Left renal cortex interstitium (tissue), 4 donors: ENCODE results near the gene IKZF5. TPM values are rescaled to one million over a fixed set of nuclear protein-coding genes. Genes with fewer than 3 reads are reported as not detected.

ENCODE experiments used
- DNase-seq, 4 donors: peaks; one replicate each; pipeline ENCODE4 v3.0.0-alpha.2; 2013; ENCODE audit warnings: low read depth in 4 of 4, low spot score in 2 of 4, missing footprints in 1 of 4
- polyA plus RNA-seq, 4 donors: library from polyadenylated mRNA; unstranded; fragments of 120-200 nt; gene quantifications; one replicate each; pipeline ENCODE4 v1.2.1, GENCODE V29; 2013; ENCODE audit not compliant: insufficient read length in 4 of 4

The IKZF5 gene
- 10 to 100 TPM; 18.2 to 27.4 (median 21.5) TPM for polyA plus RNA-seq

- peak; percentile 82 to 97 (median 92) for DNase-seq
These were observed at the start of gene IKZF5, which contains the start of gene ACADSB for GRCh38 chr10:123008355-123009104. Gene IKZF5 (minus strand): TSS chr10:123008795. CDS start chr10:122998625, 10,170 bp downstream. Gene ACADSB (plus strand): TSS chr10:123009006. CDS start chr10:123009030, 24 bp downstream.

- DNase-seq = no peak
These were observed 49.4 kb upstream of the IKZF5 start for GRCh38 chr10:123057968-123058367.

DNA sequence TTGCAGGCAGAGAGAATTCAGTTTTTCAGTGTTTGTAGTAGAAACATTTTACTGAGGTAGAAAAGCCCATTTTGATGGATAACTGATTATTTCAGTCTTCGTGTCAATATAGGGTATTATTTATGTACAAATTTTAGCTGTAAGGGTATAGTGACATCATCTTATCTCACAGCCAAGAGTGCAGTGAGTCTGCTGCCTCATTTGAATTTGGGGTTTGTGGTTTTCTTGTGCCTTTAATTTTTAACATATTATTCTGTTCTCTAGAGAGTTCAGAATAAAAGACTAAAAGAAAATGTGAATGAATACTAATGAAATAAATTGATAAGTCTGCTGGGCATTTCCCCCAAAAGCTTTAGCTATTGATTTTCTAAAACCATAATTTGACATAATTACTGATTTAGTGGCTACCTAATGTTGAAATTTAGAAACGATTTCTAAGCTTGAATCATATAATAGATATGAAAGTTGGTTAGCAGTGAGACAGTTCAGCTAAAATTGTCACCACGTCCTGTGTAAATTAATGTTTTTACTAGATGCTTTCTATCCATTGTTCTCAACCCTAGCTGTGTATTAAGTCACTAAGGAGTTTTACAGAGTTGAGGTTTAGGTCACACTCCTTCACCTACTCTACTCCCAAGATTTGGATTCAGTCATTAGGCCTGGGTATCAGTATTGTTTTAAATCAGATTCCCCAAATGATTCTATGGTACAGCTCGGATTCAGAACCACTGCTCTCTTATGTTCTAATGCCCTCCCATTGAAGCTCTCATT lies 37.6 kb upstream of the IKZF5 start:
- DNase-seq = no peak

DNA sequence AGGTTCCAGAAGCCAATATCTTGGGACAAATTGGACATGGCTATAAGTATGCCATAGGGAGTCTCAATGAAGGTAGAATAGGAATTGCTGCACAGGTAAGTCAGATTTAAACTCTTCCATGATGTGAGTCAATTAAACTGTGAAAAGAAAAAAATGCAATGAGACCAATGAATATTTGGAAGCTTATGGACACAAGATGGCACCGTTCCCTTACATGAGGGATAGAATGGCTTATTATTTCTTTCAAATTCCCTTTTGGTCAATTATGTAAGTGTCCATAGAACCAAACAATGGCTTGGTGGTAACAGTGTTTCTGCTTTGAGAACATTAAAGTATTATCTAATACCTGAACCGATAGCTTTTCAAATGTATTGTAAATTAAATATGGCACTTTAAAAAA lies 35.8 kb upstream of the IKZF5 start:
- DNase-seq = no peak

- peak; percentile 16 to 53 (median 30) for DNase-seq
These were observed 34.9 kb upstream of the IKZF5 start for GRCh38 chr10:123043409-123043925.

GRCh38 chr10:123042708-123043408 lies 34.3 kb upstream of the IKZF5 start:
- DNase-seq = no peak

DNA sequence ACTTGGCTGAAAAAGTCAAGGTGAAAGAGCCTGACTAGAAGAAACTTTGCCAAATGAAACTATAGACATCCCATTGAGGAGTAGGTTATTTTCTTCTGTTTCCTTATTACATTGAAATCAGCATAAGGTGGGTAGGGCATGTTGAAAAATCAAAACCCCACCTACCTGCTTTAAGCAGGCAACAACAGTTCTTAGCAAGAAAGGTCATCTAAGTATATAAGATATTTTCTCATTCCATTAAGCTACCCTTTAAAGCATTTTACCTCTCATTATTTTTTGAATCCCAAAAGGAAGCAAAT lies 31.0 kb upstream of the IKZF5 start:
- no peak for DNase-seq

- no peak for DNase-seq
These were observed 30.4 kb upstream of the IKZF5 start for GRCh38 chr10:123038782-123039631.

DNA sequence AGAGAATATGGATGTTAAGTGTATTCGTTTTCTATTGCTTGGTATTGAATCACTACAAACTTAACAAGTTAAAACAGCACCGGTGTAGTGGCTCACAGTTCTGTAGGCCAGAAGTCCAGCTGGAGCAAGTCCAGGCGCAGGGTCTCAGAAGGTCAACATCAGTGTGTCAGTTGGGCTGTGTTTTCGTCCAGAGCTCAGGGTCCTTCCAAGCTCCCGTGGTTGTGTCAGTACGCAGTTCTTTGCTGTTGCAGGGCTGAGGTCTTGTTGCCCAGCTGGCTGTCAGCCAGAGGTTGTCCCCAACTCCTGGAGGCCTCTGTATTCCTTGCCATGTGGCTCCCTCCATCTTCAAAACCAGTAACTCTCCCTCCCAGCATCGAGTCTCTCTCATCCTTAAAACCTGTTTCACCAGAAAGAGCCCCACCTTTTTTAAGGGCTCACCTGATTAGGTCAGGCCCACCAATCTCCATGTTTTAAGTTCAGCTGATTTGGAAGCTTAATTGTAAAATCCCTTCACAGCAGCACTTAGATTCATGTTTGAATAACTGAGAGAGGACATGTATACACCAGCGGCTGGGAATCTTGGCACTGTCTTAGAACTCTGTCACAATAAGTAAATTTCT lies 27.0 kb upstream of the IKZF5 start:
- no peak for DNase-seq

GRCh38 chr10:123034332-123034731 lies 25.7 kb upstream of the IKZF5 start:
- DNase-seq = no peak

- no peak for DNase-seq
These were observed 22.5 kb upstream of the IKZF5 start for GRCh38 chr10:123031124-123031523.

DNA sequence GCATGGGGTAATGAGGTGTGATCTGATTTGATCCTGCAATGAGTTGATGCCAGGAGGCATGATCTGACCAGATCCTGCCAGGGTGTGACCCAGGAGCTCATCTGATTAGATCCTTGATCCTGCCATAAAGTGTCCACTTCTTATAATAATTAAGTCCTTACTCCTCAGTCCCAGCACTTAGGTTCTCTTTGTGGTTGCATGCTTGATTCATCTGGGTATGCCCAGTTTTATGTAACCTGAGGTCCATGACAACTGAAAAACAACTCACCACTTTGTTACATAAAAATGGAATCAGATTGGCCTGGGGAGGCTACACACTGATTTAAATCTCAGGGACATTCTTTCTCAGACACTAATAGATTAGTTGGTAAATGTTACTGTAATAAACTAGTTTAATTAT lies 19.3 kb upstream of the IKZF5 start:
- no peak for DNase-seq

DNA sequence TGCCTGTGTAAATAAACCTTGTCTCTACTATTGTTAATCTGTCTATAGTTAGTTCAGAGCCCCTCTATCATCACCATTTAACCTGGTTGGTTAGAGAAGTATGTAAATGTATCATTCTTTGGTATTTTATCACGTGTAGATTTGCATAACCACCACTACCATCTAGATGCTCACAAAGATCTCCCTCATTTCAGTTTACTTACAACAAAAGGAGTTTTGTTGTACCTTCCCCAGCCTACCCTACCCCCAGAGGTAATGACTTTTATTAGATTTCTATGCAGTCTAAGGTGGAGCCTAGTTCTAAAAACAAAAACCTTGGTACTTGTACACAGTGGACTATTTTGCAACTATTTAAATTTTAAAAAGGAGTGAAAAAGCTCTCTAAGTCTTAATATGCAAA lies 17.7 kb upstream of the IKZF5 start:
- DNase-seq = no peak

GRCh38 chr10:123024540-123024939 lies 15.9 kb upstream of the IKZF5 start:
- DNase-seq = no peak

- no peak for DNase-seq
These were observed 12.9 kb upstream of the IKZF5 start for GRCh38 chr10:123021517-123021916.

- no peak for DNase-seq
These were observed 11.5 kb upstream of the IKZF5 start for GRCh38 chr10:123019941-123020703.

GRCh38 chr10:123019264-123019663 lies 10.7 kb upstream of the IKZF5 start:
- no peak for DNase-seq

- DNase-seq = no peak
These were observed 9.9 kb upstream of the IKZF5 start for GRCh38 chr10:123018531-123018930.
